Activated T-cell treated with anti-CD3 and anti-CD28 coated beads, Interleukin-2, amount 50 U/mL, for 72 hours (primary cell): ENCODE measurements around the gene NEAT1. TPM values are rescaled to one million over a fixed set of nuclear protein-coding genes. Genes with fewer than 3 reads are reported as not detected.
A peak's percentile ranks its signal among the peaks of the same experiment; 100 is the strongest.

ENCODE experiments used
- ATAC-seq, 2 donors: fragments of 150-1000 bp; cut with Tn5 transposase; replicated peaks in 1 of 2; 2 replicates each; pipeline ENCODE4 v1.10.0; 2021; ENCODE audit warnings: moderate library complexity in 2 of 2, mild to moderate bottlenecking in 1 of 2
- DNase-seq, 2 donors: peaks; one replicate each; pipeline ENCODE4 v3.0.0; 2021 to 2022; ENCODE audit warnings: mixed read lengths in 1 of 2
- H3K27ac Mint-ChIP-seq: one replicate; pipeline ENCODE4 v1.8.0; 2022; ENCODE audit warnings: mild to moderate bottlenecking, moderate library complexity, mixed read lengths
- H3K27me3 Mint-ChIP-seq: one replicate; pipeline ENCODE4 v1.8.0; 2022; ENCODE audit warnings: low read depth, mixed read lengths
- H3K36me3 Mint-ChIP-seq, 2 donors: one replicate each; pipeline ENCODE4 v1.8.0; 2022; ENCODE audit warnings: mixed read lengths in 2 of 2, mild to moderate bottlenecking in 1 of 2; ENCODE audit not compliant: insufficient read depth in 2 of 2
- H3K4me1 Mint-ChIP-seq: one replicate; pipeline ENCODE4 v1.8.0; 2022; ENCODE audit warnings: low read depth, mixed read lengths
- H3K4me3 Mint-ChIP-seq, 2 donors: one replicate each; pipeline ENCODE4 v1.8.0; 2022; ENCODE audit warnings: mild to moderate bottlenecking in 2 of 2, mixed read lengths in 2 of 2, moderate library complexity in 2 of 2
- H3K9me3 Mint-ChIP-seq, 2 donors: one replicate each; pipeline ENCODE4 v1.8.0; 2022; ENCODE audit warnings: mixed read lengths in 2 of 2
- total RNA-seq, 2 donors: library from RNA; stranded (reverse); gene quantifications; one replicate each; pipeline ENCODE4 v1.2.3, GENCODE V29; 2022

NEAT1 gene
- total RNA-seq, 2 donors from 2014 or later: 678 to 1,151 TPM

GRCh38 chr11:65425105-65425970 is 2.7 kb downstream of the NEAT1 start:
- Mint-ChIP-seq H3K9me3 (peaks cover 0 to 2% of the 10 kb centered on the region in 2 donors), H3K27me3 (no peaks in the 10 kb centered on the region)
- ATAC-seq: peak; percentile 17 to 29

GRCh38 chr11:65425971-65426838 is 3.6 kb downstream of the NEAT1 start:
- H3K4me3 Mint-ChIP-seq: peak overlapping the region; percentile 88 to 99
- DNase-seq (peak; percentile 58 to 65), ATAC-seq (peak; percentile 28 to 35)
- H3K27me3 Mint-ChIP-seq: no peaks in the 10 kb centered on the region
- H3K4me1 Mint-ChIP-seq: peaks cover 72% of the 10 kb centered on the region
- H3K27ac Mint-ChIP-seq: peak overlapping the region; percentile 100
- peaks cover 0 to 2% of the 10 kb centered on the region in 2 donors for H3K9me3 Mint-ChIP-seq
- H3K36me3 Mint-ChIP-seq: peaks cover 58 to 70% of the 10 kb centered on the region in 2 donors

More at GRCh38 chr11:65425105-65425970, 2.7 kb downstream of the NEAT1 start:
- Mint-ChIP-seq H3K4me3 (peak overlapping the region; percentile 88 to 99), H3K4me1 (peaks cover 69% of the 10 kb centered on the region), H3K36me3 (peaks cover 58 to 63% of the 10 kb centered on the region in 2 donors), H3K27ac (peak overlapping the region; percentile 100)
- peak; percentile 86 to 88 for DNase-seq

GRCh38 chr11:65426839-65427690 is 4.5 kb downstream of the NEAT1 start:
- peaks cover 80% of the 10 kb centered on the region for H3K4me1 Mint-ChIP-seq
- DNase-seq (peak; percentile 61 to 66), ATAC-seq (peak; percentile 4 to 8)
- peaks cover 0 to 2% of the 10 kb centered on the region in 2 donors for H3K9me3 Mint-ChIP-seq
- no peaks in the 10 kb centered on the region for H3K27me3 Mint-ChIP-seq
- peak overlapping the region; percentile 88 to 99 for H3K4me3 Mint-ChIP-seq
- peaks cover 56 to 67% of the 10 kb centered on the region in 2 donors for H3K36me3 Mint-ChIP-seq
- H3K27ac Mint-ChIP-seq: peak overlapping the region; percentile 100

GRCh38 chr11:65427691-65428577 is 5.3 kb downstream of the NEAT1 start:
- Mint-ChIP-seq H3K27me3 (no peaks in the 10 kb centered on the region), H3K4me1 (peaks cover 83% of the 10 kb centered on the region), H3K27ac (peak overlapping the region; percentile 100)

GRCh38 chr11:65428578-65429067 is 6.0 kb downstream of the NEAT1 start:
- peak in 1 of 2 donors; percentile 41 for DNase-seq
- Mint-ChIP-seq H3K36me3 (peaks cover 49 to 72% of the 10 kb centered on the region in 2 donors), H3K4me3 (peak overlapping the region; percentile 88 to 99), H3K27ac (peak overlapping the region; percentile 100), H3K4me1 (peaks cover 87% of the 10 kb centered on the region), H3K27me3 (no peaks in the 10 kb centered on the region), H3K9me3 (no peaks in the 10 kb centered on the region)
- ATAC-seq: no peak

More at GRCh38 chr11:65427691-65428577, 5.3 kb downstream of the NEAT1 start:
- H3K4me3 Mint-ChIP-seq: peak overlapping the region; percentile 88 to 99
- DNase-seq (peak; percentile 60 to 67), ATAC-seq (peak; percentile 1 to 3)
- H3K36me3 Mint-ChIP-seq: peaks cover 52 to 68% of the 10 kb centered on the region in 2 donors
- no peaks in the 10 kb centered on the region for H3K9me3 Mint-ChIP-seq

- peak overlapping the region; percentile 88 to 99 for H3K4me3 Mint-ChIP-seq
- peaks cover 90% of the 10 kb centered on the region for H3K4me1 Mint-ChIP-seq
- H3K36me3 Mint-ChIP-seq: peaks cover 46 to 69% of the 10 kb centered on the region in 2 donors
- peak overlapping the region; percentile 100 for H3K27ac Mint-ChIP-seq
- DNase-seq (peak in 1 of 2 donors; percentile 41), ATAC-seq (no peak)
- H3K27me3 Mint-ChIP-seq: no peaks in the 10 kb centered on the region
- no peaks in the 10 kb centered on the region for H3K9me3 Mint-ChIP-seq
Observed at GRCh38 chr11:65429068-65429681, 6.6 kb downstream of the NEAT1 start.

- Mint-ChIP-seq H3K36me3 (peaks cover 43 to 69% of the 10 kb centered on the region in 2 donors), H3K9me3 (no peaks in the 10 kb centered on the region), H3K27ac (peak overlapping the region; percentile 100), H3K27me3 (no peaks in the 10 kb centered on the region), H3K4me3 (peak overlapping the region; percentile 88 to 99), H3K4me1 (peaks cover 91% of the 10 kb centered on the region)
- DNase-seq (peak; percentile 51 to 68), ATAC-seq (no peak)
Observed at GRCh38 chr11:65429724-65430405, 7.3 kb downstream of the NEAT1 start.

GRCh38 chr11:65430406-65431217 is 8.0 kb downstream of the NEAT1 start:
- no peak for DNase-seq
- Mint-ChIP-seq H3K36me3 (peaks cover 41 to 69% of the 10 kb centered on the region in 2 donors), H3K4me3 (peak overlapping the region; percentile 88 to 99), H3K4me1 (peaks cover 93% of the 10 kb centered on the region), H3K9me3 (no peaks in the 10 kb centered on the region), H3K27me3 (no peaks in the 10 kb centered on the region), H3K27ac (peak overlapping the region; percentile 100)
- no peak for ATAC-seq

- no peak for ATAC-seq
- Mint-ChIP-seq H3K9me3 (no peaks in the 10 kb centered on the region), H3K4me1 (peaks cover 96% of the 10 kb centered on the region), H3K36me3 (peaks cover 33 to 67% of the 10 kb centered on the region in 2 donors), H3K27ac (peak overlapping the region; percentile 86), H3K4me3 (peak overlapping the region; percentile 55 to 76), H3K27me3 (no peaks in the 10 kb centered on the region)
- no peak for DNase-seq
Observed at GRCh38 chr11:65431451-65432099, 9.0 kb downstream of the NEAT1 start.
